ENCODE results near the gene CUX1.

The CUX1 gene

DNA sequence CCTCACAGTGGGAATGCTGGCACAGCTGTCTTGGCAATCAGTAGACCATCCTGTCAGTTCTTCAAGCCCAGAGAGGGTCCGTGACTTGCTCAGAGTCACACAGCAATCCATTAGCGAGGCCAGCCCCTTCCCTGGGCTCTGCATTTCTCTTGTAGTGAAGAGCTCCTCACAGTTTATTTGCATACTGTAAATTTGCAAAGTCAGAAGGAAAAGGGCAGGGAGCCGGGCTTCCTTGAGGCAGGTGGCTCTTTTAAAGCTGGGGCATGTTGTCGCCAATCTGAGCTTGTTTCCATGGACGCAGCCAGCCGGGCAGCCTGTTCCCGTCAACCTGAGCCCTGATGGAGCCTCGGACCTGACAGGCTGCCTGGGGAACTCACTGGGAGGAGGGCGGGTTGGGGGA, 123.4 kb downstream of the CUX1 start:
- DNase-seq = peak in 1 of 2 experiments; percentile 6

DNA sequence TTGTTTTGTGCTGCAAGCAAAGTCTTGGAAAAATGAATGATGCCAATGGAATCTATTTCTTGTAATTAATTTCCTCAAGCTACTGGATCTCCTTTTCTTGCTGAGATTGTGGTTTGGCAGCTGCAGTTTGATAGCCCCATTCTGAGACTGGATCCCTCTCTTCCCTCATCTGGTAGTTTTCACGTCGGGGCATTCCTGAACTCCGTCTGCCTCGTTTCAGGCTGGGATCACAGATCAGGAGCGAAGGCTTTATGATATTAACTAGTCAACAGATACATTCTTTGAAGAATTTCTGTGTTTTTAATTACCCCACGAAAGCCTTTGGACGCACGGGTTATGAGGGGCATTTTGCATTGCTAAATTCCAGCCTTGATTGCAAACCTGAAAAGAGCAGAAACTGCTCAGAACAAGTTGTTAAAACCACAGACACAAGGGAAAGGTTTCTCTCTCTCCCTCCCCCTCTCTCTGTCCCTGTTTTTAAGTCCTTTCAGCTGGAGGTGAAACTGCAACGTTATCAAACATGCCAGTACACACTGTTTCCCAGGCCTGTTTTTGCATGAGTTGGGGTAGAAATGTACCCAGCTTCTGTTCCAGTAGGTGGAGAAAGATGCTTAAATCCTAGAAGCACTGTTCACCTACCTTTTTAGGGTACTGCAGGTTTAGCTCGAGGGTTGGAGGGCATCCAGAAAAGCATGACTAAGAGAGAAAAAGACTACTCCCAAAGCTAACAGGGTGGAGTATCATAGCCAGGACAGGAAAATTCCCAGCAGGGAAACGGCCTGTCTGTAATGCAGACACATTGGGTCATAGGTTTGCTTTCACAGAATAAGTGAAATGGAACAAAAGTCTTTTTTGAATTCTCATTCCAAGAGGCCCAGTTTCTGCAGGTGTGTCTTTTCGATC, 124.3 kb downstream of the CUX1 start:
- peak in 1 of 2 experiments; percentile 3 for DNase-seq

DNA sequence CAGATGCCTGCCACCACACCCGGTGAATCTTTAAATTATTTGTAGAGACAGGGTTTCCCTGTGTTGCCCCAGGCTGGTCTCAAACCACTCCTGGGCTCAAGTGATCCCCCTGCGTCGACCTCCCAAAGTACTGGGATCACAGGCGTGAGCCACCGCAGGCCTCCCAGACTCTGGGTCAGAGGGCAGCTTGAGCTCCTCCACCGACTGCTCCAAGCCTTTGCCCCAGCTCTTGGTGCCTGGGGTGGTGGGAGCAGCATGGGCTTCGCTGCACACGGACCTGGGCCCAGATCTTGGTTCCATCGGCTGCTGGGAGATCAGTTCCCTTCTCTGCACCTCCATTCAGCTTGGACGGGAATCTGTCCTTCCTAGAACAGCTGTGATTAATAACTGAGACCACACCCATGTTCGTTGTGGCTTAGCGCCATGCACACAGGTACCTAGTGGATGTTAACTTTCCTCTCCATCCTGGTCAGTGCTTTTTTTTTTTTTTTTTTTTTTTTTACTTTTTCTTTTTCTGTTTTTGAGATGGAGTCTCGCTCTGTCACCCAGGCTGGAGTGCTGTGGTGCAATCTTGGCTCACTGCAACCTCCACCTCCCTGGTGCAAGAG, 125.3 kb downstream of the CUX1 start:
- DNase-seq = no peak

DNA sequence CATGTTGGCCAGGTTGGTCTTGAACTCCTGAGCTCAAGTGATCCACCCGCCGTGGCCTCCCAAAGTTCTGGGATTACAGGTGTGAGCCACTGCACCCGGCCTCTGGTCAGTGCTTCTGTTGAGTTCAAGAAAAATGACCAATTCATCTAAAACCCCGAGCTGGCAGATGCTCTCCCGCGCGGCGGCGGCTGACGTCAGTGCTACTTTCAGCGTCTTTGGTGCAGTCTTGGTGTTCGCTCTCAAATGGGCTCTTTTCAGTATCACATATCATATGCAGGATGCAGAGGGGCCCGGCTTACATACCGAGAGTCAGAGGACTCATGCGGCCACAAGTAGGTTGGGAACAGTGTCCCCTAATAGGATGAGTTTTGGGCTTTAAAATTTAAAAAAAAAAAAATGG, 125.9 kb downstream of the CUX1 start:
- DNase-seq = no peak

DNA sequence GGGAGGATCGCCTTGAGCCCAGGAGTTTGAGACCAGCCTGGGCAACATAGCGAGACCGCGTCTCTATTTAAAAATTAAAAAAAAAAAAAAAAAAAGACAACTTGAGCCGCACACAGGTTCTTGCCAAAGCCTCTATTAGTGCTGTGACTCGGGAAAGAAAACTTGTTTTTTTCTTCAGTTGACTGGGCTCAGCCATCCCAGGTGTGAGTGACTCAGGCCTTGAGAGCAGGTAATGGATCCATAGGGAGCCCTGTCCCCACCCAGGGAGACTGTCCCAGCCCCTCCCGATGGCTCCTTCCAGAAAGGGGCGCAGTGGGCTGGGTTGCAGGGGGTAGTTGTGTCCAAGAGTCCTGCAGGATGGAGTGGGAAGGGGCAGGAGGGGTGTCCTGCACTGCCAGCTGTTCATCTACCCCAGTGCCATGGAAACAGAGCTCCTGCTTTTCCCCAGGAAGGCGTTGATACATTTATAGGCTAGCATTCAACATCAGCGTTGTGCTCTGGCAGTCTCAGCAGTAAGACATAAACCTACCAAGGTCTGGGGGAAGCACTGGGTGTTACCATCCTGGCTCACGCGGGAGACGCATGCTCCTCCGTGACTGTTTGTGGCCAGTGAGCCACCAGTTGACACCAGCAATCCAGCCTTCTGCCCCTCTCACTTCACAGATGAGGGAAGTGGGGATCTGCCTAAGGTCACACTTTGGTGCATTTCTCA, 126.6 kb downstream of the CUX1 start:
- no peak for DNase-seq

DNA sequence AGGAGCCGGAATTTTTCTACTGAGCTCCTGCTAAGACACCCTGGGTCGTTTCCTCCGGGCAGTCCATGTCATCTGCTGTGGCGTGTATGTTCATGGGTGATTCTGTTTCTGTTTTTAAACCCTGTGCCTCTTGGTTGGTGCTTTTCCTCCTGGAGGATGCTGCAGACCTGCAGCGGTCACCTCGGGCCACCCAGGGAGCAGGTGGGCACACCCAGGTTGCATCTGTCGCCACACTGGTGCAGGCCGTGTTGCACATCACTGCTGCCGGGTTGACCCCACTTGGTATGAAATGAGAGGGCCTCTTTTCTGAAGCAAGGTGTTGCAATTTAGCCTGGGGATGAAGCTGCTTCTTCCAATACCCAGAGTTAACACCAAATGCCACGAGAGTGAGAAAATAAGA, 127.2 kb downstream of the CUX1 start:
- DNase-seq = no peak

DNA sequence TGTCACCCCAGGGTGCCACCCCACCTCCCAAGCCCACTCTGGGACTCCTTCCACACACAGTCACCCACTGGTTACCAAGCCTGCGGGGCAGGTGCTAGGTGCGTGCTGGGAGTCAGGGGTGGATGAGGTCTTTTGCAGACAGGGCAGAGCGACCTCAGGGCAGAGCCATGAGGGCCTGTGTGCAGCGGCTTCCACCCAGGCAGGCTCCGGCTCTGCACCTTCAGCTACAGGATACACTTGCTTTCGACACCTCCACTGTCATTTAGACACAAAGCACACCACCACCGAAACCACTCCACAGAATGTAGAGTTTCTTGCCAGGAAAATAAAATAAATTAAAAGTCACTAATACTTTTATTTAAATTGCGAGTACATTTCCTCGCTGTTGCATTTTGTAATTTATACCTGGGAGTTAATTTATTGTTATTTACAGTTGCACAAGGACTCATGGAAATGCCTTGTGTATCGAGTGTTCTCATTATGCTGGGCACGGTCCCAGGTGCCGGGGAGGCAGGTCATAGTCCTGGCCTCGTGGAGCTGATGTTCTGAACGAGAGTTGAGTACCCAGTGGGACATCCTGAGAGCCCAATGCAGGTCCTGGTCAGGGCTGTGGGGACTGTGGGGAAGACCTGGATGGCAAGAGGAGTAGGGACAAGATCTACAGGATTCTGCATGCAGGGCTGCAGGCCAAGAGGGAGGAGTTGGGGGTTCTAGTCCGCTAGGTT, 127.8 kb downstream of the CUX1 start:
- DNase-seq = no peak

DNA sequence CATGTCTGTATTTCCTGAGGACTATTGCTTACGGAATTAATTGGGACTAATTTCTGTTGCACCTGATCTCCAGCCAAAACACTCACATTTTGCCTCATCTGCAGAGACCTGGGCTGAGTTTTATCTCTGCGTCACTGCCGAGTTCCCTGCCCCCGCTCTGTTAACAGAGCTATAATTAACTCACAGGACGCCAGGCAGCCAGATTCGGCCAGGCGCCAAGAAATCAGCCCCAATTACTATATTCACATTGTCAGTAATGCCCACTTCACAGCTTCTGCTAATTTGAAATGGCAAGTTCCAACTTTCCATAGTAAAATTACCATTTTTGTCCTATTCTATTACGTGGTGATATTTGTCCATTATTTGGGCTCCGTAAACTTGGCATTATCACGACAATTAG, 130.5 kb downstream of the CUX1 start:
- peak; percentile 46 to 72 for DNase-seq

DNA sequence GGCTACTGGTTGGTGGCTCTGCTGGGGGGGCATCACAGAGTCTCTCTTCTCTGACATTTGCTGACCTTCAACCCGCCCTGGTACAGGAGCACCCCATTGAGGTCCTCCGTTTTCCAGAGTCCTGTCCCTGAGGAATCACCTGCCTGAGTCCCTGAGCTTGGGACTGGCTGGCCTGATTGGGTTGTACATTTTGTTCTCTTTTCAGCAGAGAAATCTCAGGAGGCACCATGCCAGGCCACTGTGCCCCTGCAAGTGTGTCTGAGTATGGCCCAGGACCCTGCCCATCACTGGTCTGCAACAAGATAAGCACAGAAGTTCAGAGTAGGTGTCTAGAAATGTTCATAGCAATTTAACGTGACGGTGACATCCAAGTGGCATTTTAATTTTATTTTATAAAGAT, 131.2 kb downstream of the CUX1 start:
- no peak for DNase-seq

DNA sequence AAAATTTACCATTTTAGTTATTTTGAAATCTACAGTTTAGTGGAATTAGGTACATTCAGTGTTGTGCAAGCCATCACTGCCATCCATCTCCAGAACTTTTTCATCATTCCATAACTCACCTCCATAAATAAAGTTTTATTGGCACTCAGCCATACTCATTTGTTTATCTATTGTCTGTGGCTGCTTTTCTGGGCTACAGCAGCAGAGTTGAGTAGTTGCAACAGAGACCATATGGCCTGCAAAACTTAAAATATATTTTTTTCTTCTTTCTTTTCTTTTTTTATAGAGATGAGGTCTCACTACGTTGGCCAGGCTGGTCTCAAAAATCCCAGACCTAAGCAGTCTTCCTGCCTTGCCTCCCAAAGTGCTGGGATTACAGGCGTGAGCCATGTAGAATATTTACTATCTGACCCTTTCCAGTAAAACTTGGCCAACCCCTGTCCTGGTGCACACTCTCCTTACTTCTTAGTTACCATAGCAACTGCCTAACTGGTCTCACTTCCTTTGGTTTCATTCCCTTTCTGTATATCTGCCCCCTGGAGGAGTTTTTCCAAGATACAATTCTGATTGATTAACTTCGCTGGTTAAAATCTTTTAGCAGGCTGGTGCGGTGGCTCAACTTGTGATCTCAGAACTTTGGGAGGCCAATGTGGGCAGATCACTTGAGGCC, 133.2 kb downstream of the CUX1 start:
- peak in 1 of 2 experiments; percentile 1 for DNase-seq

DNA sequence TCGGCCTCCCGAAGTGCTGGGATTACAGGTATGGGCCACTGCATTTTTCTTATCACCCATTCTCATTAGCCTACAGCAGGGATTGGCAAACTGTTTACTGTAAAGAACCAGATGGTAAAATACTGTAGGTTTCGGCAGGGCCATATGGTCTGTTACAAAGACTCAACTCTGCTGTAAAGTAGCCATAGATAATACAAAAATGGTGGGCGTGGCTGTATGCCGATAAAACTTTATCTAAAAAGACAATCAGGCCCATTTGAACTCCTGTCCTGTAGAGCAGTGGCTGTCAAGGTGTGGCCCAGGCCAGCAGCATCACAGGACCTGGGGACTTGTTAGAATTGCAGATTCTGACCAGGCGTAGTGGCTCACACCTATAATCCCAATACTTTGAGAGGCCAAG, 134.3 kb downstream of the CUX1 start:
- DNase-seq = peak in 1 of 2 experiments; percentile 1

DNA sequence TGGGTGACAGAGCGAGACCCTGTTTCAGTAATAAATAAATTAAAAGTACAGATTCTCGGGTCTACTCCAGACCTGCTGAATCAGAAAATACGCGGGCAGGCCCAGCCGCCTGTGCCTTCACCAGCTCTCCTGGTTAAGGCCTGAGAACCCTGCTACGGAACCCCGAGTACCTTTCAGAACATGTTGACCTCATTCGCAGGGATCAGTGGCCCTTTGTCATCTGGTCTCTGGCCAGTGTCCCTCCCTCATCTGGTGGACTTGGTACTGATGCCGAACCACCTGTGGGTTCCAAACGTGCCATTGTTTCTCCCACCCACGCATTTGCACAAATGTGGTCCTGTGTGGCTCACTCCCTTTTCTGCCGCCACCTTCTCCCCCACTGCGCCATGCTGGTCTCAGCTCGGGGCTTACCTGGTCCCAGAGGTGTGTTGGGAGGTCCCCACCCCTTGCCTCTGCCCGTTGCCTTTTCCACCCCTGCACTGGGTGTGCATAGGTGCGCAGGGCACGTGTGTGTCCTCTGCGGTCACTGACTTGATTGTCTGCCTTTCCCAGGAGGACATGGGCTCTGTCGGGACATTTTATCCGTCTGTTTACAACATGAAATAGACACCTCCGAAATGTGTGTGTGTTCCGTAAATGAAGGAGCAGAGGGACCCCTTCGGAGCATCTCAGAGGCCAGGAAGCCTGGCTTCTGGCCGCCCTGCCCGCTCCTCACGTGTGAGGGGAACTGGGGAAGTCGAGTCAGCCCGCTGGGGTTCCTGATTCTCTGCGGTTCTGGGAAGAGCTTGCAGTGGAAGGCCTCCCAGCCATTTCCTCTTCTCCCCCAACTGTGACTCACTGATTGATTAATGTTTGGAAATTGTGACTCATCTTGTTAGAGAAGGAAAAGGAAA, 135.2 kb downstream of the CUX1 start:
- DNase-seq = no peak

DNA sequence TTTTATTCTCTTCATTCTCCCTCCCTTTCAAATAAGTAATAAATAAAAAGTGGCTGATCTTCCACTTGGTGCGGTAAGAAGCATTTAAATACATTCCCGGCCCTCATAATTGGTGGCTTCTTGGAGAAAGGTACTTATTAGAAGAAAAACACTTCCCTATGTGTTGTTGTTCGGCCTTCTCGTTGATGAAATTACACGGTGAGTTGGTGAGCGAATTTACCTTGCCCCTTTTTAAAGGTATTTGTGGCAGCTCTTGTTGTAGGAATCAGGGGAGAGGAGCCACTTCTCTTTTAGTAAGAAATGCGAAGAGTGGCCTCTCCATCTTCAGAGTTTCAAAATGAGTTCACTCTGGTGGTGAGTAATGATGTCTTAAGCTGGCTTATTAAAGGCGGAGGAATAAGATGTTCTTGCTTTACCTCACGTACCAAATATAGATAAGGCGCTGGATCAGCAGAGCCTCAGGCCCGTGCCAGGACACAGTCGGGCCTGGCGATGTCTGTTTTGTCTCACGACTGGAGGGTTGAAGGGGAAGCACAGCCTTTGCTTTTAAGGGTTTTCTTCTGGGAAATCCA, 135.9 kb downstream of the CUX1 start:
- DNase-seq = no peak

DNA sequence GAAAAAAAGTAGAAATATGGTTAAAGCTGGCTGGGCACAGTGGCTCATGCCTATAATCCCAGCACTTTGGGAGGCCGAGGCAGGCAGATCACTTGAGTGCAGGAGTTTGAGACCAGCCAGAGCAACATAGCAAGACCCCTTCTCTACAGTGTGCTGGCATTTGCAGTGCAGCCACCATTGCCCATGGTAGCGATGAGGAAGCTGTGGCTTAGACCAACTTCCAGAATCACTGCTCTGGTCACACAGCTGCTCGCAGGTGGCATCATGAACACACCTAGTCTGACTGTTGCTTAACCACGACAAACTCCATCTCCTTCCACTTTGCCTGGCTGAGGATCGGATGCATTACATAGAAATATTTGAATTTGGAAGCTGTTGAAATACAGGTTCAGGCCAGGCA, 137.1 kb downstream of the CUX1 start:
- no peak for DNase-seq

DNA sequence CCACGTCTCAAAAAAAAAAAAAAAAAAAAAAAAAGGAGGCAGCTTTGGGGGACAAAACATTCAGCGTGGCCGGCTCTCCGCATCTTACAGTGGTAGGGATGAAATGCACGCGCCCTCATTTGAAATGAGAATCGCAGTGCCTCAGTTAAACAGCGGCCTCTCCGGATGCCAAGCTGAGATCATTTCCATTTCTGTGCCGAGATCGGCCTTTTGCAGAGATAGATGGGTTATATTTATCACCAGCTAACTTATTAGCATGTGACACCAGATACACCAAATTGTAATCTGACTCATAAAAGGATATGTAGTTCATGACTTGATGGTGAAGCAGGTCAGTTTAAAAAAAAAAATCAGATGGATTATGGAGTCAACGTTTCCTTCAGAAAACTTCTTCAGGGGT, 138.7 kb downstream of the CUX1 start:
- no peak for DNase-seq

DNA sequence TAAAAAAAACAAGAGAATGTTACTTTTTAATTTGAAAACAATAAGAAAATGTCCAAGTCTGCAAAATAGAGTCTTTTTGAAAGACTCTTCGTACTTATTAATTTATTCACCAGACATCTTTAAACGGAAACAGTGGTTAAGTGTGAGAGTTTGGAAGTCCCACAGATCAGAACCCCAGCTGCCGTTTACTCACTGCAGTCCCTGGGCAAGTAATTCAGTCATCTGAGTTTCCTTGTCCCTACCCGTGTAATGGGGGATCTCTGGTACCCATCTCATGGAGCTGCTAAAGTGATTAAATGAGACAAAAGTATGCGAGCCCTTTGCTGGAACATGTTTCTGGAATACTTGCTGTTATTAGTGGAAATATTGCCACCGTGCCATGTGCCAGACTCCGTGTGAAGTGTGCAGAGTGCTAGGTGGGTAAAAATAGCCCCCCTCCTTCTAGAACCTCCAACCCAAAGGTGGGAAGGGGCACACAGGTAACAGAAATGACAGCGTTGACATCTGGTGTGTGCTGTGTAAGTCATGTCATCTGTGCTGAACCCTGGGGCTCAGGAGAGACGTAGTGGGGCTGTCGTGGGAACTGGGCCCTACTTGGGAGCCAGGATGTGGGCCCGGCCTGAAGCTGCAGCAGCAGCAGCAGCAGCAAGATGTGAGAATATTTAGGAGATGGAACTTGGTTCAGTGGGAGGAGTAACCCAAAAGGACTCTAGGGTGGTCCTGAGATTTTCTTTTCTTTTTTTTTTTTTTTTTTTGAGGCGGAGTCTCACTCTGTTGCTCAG, 140.5 kb downstream of the CUX1 start:
- DNase-seq = no peak

DNA sequence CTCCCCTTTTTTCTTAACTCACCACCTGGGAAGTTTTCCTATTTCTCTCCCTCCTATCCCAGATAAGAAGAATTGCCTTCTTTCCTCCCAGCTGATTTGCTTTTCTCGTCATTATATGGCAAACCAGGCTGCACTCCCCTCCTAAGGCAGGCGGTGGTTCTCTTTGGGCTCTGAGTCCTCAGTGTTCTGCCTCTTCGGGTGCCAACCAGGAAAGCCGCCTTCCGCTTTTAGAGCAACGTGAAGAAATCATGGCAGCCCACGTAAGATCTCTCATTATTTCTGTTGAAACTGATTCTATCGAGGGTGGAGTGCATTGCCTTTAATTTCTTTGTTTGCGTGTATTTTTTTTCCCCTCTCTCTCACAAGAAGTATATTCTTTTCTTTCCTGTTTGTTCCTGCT, 141.9 kb downstream of the CUX1 start:
- DNase-seq = no peak

DNA sequence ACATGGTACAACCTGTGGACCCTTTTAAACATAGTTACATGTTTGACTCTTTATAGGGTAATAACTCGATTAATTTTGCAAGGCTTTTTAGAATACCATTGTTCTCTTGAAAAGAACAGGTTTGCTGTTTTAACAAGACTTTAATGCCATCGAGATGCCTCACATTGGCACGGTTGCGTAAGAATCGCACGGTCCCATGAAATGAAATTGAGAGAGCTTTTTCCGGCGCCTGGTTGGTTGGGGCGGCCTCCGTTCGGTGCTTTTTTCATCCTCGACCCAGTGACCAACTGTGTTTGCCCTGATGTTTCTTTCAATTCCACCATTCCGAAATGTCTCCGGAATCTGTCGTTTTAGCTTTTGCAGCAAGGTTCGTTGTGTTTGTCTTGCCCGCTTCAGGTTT, 142.4 kb downstream of the CUX1 start:
- no peak for DNase-seq

DNA sequence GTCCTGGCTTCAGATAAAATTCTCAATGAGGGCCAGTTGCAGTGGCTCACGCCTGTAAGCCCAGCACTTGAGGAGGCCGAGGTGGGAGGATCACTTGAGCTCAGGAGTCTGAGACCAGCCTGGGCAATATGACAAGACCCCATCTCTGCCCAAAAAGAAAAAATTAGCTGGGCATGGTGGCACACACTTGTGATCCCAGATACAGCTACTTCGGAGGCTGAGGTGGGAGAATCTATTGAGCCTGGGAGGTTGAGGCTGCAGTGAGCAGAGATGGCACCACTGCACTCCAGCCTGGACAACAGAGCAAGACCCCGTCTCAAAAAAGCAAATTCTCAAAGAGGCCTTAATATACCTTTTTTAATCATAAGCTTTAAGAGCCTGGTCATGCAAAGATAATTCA, 142.9 kb downstream of the CUX1 start:
- no peak for DNase-seq

DNA sequence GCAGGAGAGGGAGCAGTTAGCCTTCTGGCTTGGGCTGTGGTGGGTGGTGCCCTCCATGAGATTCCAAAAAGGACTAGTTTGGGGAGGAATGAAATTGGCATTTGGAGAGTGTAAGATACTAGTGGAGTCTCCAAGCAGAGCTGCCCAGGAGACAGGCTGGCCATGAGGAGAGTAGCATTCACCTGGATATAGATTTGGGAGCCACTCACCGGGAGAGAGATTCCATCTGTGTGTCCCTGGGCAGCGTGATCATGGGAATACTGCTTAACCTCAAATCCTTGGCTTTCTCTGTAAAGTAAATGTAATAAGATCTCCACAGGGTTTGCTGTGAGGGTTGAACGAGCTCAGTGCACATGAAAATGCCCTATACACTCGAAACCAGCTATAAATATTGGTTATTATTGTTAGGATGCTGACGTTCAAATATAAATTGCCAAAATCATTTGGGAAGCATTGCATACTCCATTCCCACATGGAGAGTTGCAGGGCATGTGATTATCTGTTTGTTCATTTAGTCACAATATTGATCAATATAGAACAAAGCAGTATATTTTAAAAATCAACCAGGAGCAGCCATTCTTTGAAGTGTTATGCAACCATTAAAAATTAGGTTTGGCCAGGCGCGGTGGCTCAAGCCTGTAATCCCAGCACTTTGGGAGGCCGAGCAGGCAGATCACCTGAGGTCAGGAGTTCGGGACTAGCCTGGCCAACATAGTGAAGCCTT, 143.7 kb downstream of the CUX1 start:
- no peak for DNase-seq

Measured in NCI-H446 (cell line).